Measurements from ENCODE around the gene YWHAQ. TPM values are rescaled to one million over a fixed set of nuclear protein-coding genes. Genes with fewer than 3 reads are reported as not detected.
A peak's percentile ranks its signal among the peaks of the same experiment; 100 is the strongest.
"Not testable (repeated sequence)": the region's sequence is repeated elsewhere in the genome, so short reads cannot be mapped to it uniquely, and the experiment has no call there.

YWHAQ gene
- total RNA-seq, 1 experiment from 2014 or later = 670 TPM

DNA sequence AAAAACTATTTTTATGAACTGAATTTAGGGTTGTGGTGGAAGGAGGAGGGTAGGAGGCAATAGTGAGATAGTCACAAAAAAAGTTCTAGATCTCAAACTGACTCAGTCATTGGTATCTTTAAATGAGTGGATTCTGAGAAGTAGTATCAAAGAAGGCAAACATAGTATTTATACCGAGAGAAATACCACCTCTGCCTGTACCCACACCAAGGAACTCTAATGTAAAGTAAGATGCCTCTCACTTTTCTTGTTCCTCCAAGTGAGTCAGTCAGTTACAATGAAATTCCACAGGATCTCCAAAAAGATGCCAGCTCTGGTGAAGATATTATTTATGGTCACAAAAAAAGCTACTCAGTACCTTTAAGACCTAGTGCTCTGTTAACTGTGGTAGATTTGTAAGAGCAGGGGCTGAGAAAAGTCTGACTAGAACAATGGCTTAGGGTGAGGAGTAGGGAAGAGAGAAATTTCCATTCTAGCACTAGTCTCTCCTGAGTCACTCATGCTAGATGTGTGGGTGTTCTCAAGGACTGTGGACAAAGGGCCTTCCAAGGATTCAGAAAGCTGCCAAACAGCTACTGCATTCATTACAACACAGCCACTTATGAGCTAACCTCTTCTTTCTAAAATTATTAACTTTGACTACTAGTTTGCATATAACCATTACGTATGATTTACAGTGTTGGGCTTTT, 36.3 kb downstream of the YWHAQ start:
- peak; percentile 85 for DNase-seq (ENCODE audit: low read depth)

GRCh38 chr2:9593925-9594324, 36.9 kb downstream of the YWHAQ start:
- DNase-seq (ENCODE audit: low read depth) = no peak

DNA sequence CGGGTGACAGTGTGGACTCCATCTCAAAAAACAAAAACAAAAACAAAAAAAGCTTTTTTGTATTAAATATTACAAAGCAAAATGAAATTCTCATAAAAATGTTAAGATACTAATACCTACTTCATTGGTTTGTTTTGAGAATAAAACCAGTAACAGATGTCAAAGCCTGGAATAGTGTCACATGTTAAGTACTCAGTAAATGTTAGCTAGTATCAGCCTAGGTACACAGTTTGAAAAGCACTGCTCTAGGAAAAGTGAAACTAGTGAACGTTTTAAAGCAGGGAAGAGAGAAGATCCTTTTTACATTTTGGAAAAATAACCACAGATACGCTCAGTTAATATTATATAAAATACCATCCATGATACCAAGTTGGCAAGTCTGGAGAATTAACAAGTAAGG, 38.1 kb downstream of the YWHAQ start:
- no peak for DNase-seq (ENCODE audit: low read depth)

GRCh38 chr2:9590641-9591040, 40.2 kb downstream of the YWHAQ start:
- DNase-seq (ENCODE audit: low read depth) = no peak

GRCh38 chr2:9586465-9586864, 44.3 kb downstream of the YWHAQ start:
- DNase-seq (ENCODE audit: low read depth) = no peak

- DNase-seq (ENCODE audit: low read depth) = no peak
These were observed 45.3 kb downstream of the YWHAQ start for GRCh38 chr2:9585486-9585885.

DNA sequence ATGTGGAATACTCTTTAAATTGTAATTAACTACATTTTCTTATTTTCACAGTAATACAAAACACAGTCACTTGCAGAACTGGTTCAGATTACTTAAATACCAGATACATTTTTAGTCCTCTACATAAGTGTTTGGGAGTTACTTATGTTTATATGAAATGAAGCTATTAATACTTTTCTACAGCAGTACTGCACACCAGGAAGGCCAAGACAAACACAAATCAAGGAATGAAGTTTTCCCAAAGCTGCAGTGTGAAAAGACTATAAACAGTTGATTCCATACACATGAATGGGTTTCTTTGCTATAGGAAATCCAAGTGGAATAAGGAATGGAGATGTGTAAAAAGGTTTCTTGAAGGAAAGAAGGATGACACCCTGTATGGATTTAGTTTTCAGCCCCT, 45.9 kb downstream of the YWHAQ start:
- not testable (repeated sequence) for DNase-seq (ENCODE audit: low read depth)

GRCh38 chr2:9582624-9583023, 48.2 kb downstream of the YWHAQ start:
- no peak for DNase-seq (ENCODE audit: low read depth)

GRCh38 chr2:9578467-9579235, 52.1 kb downstream of the YWHAQ start:
- DNase-seq (ENCODE audit: low read depth) = no peak

DNA sequence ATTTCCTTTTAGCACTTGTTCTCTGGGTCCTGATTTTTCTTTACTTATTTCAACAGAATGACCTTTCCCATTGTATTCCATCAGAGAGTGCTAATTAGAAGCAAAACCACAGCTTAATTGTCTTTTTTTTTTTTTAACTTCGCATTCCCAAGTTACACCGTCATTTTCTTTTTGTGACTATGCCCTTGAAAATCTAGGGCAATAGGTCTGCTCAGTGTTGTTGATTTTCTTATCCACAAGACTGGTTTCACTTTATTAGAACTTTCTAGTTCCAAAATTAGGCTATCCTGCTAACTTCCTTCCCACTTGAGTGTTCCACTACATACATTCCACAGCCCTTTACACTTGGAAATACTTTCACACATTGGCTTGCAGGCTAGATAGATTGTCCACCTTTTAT, 56.5 kb downstream of the YWHAQ start:
- DNase-seq (ENCODE audit: low read depth) = no peak

- DNase-seq (ENCODE audit: low read depth) = no peak
These were observed 57.0 kb downstream of the YWHAQ start for GRCh38 chr2:9573840-9574239.

DNA sequence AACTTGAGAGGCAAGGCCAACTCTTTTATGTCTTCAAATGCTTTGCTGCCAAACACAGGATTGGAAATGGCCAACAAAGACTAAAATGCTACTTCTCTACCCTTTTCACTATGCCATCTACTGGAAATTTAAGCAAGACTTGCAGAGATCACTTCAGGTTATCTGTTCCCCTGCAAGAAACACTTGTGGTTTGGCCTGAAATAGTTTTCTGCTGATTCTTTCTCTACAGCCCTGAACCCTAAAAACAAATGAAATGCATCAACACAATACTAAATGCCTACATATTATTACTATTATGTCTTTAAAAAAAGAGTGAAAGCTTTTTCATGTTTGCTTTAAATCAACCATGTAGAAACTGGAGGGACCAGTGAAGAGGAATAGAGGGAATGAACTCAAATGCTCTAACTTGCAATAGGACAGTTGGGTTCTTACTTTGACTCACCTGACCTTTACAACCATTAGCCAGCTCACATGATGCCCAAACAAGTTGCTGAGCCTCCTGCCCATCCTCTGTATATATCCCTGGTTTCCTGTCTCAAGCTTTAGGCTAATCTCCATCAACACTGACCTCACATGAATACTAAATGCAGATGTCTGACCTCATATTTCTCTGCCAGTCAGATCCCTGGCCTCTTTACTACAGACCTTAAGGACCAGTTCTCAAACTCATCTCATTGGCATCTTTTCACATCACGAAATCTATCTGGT, 57.6 kb downstream of the YWHAQ start:
- peak; percentile 76 for DNase-seq (ENCODE audit: low read depth)

DNA sequence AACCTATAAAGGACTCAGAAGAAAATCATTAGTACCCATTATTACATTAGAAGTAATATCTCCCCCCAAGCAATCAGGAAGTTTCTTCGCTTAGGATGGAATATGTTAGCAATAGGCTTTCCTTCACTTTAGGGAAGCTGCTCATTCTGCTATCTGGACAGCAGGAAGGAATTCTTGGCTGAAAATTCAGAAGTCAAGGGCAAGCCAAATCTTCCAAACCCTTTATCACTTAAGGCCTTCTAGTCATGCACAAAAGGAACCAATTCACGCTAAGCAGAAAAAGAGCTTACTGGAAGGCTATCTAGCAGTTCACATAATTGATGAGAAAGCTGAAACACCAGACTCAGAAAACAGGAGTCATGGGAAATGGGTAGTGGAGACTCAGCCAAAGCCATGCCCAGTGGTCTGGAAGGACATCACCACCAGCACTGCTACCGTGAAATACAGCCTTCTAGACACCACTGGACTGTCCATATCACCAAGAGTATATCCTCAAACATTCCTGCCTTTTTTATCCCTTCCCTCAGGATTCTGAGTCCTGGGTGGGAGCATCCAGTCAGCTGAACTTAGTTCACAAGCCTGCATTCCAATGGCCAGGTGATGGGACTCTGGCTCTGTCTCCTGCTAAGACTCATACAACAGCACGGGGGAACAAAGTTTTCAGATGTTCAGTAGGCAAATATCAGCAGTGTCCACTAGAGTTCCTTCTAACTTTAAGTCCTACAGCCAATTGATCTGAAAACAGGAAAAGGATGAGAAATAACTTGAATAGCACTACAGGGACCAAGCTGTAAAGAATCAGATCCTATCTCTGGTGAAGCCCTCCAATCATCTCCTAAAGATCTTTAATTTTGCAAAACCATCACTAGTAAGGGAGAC, 60.4 kb downstream of the YWHAQ start:
- no peak for DNase-seq (ENCODE audit: low read depth)

DNA sequence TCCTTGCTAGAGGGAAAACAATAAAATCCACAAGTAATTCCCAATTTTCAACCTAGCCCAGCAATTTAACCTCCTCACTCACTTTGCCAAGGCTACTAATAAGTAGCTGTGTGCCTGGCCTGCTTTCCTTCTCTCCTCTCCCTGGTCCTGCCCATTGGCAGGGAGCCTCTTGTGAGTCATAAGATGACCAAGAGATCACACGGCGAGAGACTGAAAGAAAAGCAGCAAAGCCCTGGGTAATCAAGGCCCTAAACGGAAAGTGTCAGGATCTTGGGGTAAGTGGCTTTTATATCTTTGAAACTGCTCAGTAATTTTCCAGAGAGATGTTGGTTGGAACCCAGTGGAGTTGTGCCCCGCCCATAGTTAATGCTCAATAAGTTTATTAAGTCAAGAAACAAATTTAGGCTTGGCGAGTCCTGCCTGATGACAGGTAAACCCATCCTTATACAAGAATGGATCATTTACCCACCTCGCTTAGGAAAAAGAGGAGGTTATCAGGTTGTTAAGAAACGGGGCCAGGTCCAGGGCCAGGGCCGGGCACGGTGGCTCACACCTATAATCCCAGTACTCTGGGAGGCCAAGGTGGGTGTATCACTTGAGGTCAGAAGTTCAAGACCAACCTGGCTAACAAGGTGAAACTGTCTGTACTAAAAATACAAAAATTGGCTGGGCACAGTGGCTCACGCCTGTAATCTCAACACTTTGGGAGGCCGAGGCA, 65.2 kb downstream of the YWHAQ start:
- DNase-seq (ENCODE audit: low read depth) = peak; percentile 95

GRCh38 chr2:9560628-9561027, 70.2 kb downstream of the YWHAQ start:
- DNase-seq (ENCODE audit: low read depth) = no peak

- DNase-seq (ENCODE audit: low read depth) = peak; percentile 100
These were observed 71.8 kb downstream of the YWHAQ start for GRCh38 chr2:9558948-9559381.

DNA sequence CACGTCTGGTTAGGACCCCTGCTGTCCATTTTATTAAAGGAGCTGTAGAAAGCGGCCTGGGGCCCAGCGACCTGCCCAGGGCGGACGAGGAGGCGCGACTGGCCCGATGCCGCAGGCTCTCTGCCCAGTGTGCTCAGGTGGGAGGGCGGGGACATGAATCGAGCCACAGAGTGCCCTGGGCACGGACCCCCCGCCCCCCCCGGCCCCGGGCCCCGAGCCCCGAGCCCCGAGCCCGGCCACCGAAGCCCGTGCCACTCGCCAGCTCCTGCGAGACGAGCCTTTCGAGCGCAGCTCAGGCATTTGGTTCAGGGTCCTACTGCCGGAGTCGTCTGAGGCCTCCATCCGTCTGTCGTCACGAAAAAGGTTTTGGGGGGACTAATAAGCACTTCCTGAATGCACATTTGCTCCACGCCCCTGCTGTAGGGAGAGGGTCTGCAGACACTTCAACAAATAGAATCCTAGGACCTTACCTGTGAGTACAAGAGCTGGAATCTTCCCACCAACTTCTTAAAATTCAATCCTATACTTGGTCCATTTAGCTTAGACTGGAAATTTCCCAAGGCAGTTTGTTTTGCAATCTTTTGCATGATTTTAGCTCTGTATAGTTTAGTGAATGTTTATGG, 74.6 kb downstream of the YWHAQ start:
- DNase-seq (ENCODE audit: low read depth) = no peak

DNA sequence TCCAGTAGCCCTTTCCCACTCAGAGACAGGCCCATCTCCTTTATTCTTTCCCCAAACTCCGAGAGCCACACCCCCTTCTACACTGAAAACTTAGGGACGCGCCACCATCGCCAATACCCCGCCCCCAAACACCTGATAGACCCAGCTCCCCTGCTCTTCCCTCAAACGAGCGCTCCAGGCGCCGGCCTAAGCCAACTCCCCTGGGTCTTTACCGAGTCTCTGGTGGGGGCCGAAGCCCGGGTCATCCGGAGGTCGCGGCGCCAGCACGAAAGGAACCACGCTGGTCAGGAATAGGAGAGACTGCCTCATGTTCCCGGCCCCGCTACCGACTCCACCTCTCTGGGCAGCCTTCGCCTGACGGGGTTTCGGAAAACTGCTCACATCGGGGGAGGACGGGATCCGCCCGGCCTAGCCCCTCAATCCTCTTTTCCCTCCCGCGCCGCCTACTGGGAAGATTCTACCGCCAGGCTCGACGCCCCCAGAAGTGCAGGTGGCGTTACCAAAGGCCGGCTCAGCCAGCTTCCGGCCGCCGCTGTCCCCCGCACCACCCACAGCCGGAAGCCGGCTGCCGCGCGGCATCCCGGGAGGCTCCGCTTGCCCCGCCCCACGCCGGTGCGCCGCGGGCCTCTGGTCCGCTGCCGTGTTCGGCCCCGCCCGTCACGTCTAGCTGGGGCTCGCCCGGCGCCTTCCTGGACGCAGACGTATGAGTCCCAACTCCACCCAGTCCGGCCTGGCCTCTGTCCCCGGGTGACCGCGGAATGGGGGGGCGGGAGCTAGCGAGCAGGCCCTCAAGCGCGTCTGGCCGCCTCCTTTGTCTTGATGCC, 75.3 kb downstream of the YWHAQ start, which contains the start of gene ADAM17:
TSS of gene ADAM17 (minus strand) at position 534 of the 824 bp plus-strand sequence. CDS start at position 309, 225 bp downstream.
- DNase-seq (ENCODE audit: low read depth) = peak; percentile 94

DNA sequence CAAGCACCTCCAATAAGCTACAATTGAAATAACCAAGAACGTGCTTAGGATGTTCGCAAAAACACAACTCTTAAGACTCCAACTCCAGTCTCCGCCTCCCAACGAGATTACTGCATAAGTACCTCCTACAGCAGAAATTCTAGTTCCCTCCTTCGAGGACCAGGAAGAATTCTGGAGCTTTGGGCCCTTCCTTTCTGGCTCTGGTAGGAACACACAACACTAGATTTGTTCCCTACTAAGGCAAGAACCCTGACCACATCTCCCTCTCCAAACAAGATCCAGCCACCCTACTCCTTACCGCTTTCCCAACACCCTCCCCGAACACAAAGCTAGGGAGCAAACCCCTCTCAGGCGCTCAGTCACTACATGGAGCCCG, 75.9 kb downstream of the YWHAQ start:
- DNase-seq (ENCODE audit: low read depth) = peak; percentile 79

Data from M059J (cell line).